HepG2 (cell line): ENCODE data around the gene GPR25. TPM values are rescaled to one million over a fixed set of nuclear protein-coding genes. Genes with fewer than 3 reads are reported as not detected.

Source experiments
- ASH2L ChIP-seq: fragments of 300-600, 200-600 bp; sonication (generic); IDR thresholded peaks from 2 replicates; pipeline ENCODE4 v1.7.0; 2017; ENCODE audit warnings: low read depth, mild to moderate bottlenecking, moderate library complexity, mixed read lengths, low read length; ENCODE audit not compliant: insufficient read length
- BHLHE40 ChIP-seq: IDR thresholded peaks from 2 replicates; pipeline ENCODE4 v1.6.1; 2011; ENCODE audit warnings: low read length, improper control_type of control experiment
- BRD4 ChIP-seq: sonication (generic); formaldehyde crosslinking; IDR thresholded peaks from 2 replicates; pipeline ENCODE4 v1.4.0; 2020; ENCODE audit warnings: missing genetic modification reagents
- CREM ChIP-seq, 2 experiments: sonication (generic) in 1 of 2; formaldehyde crosslinking in 1 of 2; IDR thresholded peaks; 2 replicates each; pipeline versions ENCODE4 v1.4.0 to v1.6.1; 2016 to 2020; ENCODE audit warnings: antibody characterized with exemption in 1 of 2, mild to moderate bottlenecking in 1 of 2, missing genetic modification reagents in 1 of 2
- ERF ChIP-seq: IDR thresholded peaks from 2 replicates; pipeline ENCODE4 v1.6.1; 2018; ENCODE audit warnings: missing biosample characterization, missing genetic modification reagents
- KLF6 ChIP-seq: IDR thresholded peaks from 2 replicates; pipeline ENCODE4 v1.8.0; 2016; ENCODE audit warnings: missing biosample characterization, missing genetic modification reagents
- PAXIP1 ChIP-seq: sonication (generic); formaldehyde crosslinking; conservative IDR thresholded peaks from 2 replicates; pipeline ENCODE4 v1.4.0; 2020; ENCODE audit warnings: mild to moderate bottlenecking, missing genetic modification reagents, moderate library complexity
- PCBP1 ChIP-seq: fragments of 200-400 bp; formaldehyde crosslinking; IDR thresholded peaks from 2 replicates; pipeline ENCODE4 v1.6.1; 2017; ENCODE audit warnings: mild to moderate bottlenecking, low read depth, low read length, borderline replicate concordance
- POLR2G ChIP-seq: fragments of 200-400 bp; formaldehyde crosslinking; IDR thresholded peaks from 2 replicates; pipeline ENCODE4 v1.6.1; 2018; ENCODE audit warnings: mild to moderate bottlenecking, low read depth, low read length, moderate library complexity
- RARA ChIP-seq: IDR thresholded peaks from 2 replicates; pipeline ENCODE4 v1.6.1; 2016; ENCODE audit warnings: missing genetic modification reagents, missing compliant biosample characterization
- RCOR2 ChIP-seq: IDR thresholded peaks from 2 replicates; pipeline ENCODE4 v1.6.1; 2016; ENCODE audit warnings: missing biosample characterization, missing genetic modification reagents
- SIN3A ChIP-seq: IDR thresholded peaks from 2 replicates; pipeline ENCODE4 v1.6.1; 2011; ENCODE audit warnings: low read depth, mild to moderate bottlenecking, control low read depth, low read length, borderline replicate concordance
- SMARCE1 ChIP-seq: fragments of 450-650 bp; IDR thresholded peaks from 2 replicates; pipeline ENCODE4 v1.6.1; 2017; ENCODE audit warnings: borderline replicate concordance
- SOX5 ChIP-seq: IDR thresholded peaks from 2 replicates; pipeline ENCODE4 v1.6.1; 2016; ENCODE audit warnings: borderline replicate concordance
- TARDBP ChIP-seq: sonication (generic); formaldehyde crosslinking; IDR thresholded peaks from 2 replicates; pipeline ENCODE4 v1.8.0; 2022; ENCODE audit warnings: mild to moderate bottlenecking, missing genetic modification reagents
- UBTF ChIP-seq: sonication (generic); formaldehyde crosslinking; IDR thresholded peaks from 2 replicates; pipeline ENCODE4 v1.4.0; 2020; ENCODE audit warnings: mild to moderate bottlenecking, missing genetic modification reagents
- ZNF549 ChIP-seq: sonication (generic); formaldehyde crosslinking; IDR thresholded peaks from 2 replicates; pipeline ENCODE4 v1.5.0; 2020; ENCODE audit warnings: missing genetic modification reagents
- ZNF788 ChIP-seq: sonication (generic); formaldehyde crosslinking; IDR thresholded peaks from 2 replicates; pipeline ENCODE4 v1.5.0; 2020; ENCODE audit warnings: mild to moderate bottlenecking, missing genetic modification reagents, borderline replicate concordance
- polyA plus RNA-seq, 8 experiments: library from polyadenylated mRNA; depleted of rRNA in 3 of 8; stranded (reverse) in 7 of 8; unstranded in 1 of 8; fragments of >200 nt; fragmentation: Illumina TruSeq in 4 of 8; extraction: Trizol in 4 of 8; gene quantifications; 2 replicates each; pipeline versions ENCODE4 v1.2.1 to v1.2.3, GENCODE V29; 2011 to 2016; ENCODE audit warnings: low read depth in 4 of 8, missing spikeins in 1 of 8, mixed read lengths in 1 of 8; ENCODE audit not compliant: insufficient read depth in 1 of 8
- total RNA-seq, 5 experiments: library from RNA; depleted of rRNA; stranded (reverse); fragments of >200 nt; fragmentation: Illumina TruSeq; extraction: Trizol; gene quantifications; 2 replicates each; pipeline ENCODE4 v1.2.3, GENCODE V29; 2016; ENCODE audit warnings: low read depth in 1 of 5
- TF ChIP-seq, protein P1 (sequence below): sonication (generic); formaldehyde crosslinking; IDR thresholded peaks from 2 replicates; pipeline ENCODE4 v1.4.0; 2020; ENCODE audit warnings: missing genetic modification reagents
- TF ChIP-seq, protein P2 (sequence below): IDR thresholded peaks from 2 replicates; pipeline ENCODE4 v1.6.1; 2016

GPR25 gene
- total and polyA plus RNA-seq, 2 of the 13 experiments (the other 11 are each of a cell fraction or from before 2014, with no cell fraction given), result not detected

- TF ChIP-seq ASH2L, result peak; percentile 89
- TF ChIP-seq PCBP1, result peak; percentile 79; the same call in 1 of the 2 replicates
- TF ChIP-seq TARDBP (CRISPR knock-in tag), result peak; percentile 90
- no peak for TF ChIP-seq ZNF549 (CRISPR knock-in tag)
- no peak; the same call in 1 of the 2 replicates for TF ChIP-seq SIN3A
- TF ChIP-seq POLR2G, result peak; percentile 67
- TF ChIP-seq, protein P1, sequence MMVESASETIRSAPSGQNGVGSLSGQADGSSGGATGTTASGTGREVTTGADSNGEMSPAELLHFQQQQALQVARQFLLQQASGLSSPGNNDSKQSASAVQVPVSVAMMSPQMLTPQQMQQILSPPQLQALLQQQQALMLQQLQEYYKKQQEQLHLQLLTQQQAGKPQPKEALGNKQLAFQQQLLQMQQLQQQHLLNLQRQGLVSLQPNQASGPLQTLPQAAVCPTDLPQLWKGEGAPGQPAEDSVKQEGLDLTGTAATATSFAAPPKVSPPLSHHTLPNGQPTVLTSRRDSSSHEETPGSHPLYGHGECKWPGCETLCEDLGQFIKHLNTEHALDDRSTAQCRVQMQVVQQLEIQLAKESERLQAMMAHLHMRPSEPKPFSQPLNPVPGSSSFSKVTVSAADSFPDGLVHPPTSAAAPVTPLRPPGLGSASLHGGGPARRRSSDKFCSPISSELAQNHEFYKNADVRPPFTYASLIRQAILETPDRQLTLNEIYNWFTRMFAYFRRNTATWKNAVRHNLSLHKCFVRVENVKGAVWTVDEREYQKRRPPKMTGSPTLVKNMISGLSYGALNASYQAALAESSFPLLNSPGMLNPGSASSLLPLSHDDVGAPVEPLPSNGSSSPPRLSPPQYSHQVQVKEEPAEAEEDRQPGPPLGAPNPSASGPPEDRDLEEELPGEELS (CRISPR knock-in tag), result peak; percentile 88
- peak; percentile 86 for TF ChIP-seq RARA (CRISPR knock-in tag)
- 0 out of 2 replicates have a peak, but pooled peaks have one; percentile 43 for TF ChIP-seq KLF6
- peak; percentile 85; the same call in 1 of the 2 replicates for TF ChIP-seq ZNF788 (CRISPR knock-in tag)
- no peak for TF ChIP-seq SMARCE1
- TF ChIP-seq SOX5 (CRISPR knock-in tag), result peak; percentile 77; the same call in 1 of the 2 replicates
- TF ChIP-seq PAXIP1 (CRISPR knock-in tag), result peak; percentile 94
- TF ChIP-seq, protein P2, sequence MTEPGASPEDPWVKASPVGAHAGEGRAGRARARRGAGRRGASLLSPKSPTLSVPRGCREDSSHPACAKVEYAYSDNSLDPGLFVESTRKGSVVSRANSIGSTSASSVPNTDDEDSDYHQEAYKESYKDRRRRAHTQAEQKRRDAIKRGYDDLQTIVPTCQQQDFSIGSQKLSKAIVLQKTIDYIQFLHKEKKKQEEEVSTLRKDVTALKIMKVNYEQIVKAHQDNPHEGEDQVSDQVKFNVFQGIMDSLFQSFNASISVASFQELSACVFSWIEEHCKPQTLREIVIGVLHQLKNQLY (CRISPR knock-in tag), result peak; percentile 67
- TF ChIP-seq BRD4 (CRISPR knock-in tag), result peak; percentile 60; the same call in 1 of the 2 replicates
- TF ChIP-seq UBTF (CRISPR knock-in tag), result peak; percentile 73
- TF ChIP-seq CREM (IDR thresholded peaks at IDR 0.05), result peak; percentile 81; the same call in 1 of the 2 replicates
- no peak for TF ChIP-seq CREM (CRISPR knock-in tag; IDR thresholded peaks at IDR 0.05)
- TF ChIP-seq BHLHE40, result 0 out of 2 replicates have a peak, but pooled peaks have one; percentile 26
- peak; percentile 86 for TF ChIP-seq ERF
- TF ChIP-seq RCOR2 (CRISPR knock-in tag), result peak; percentile 77
These were observed 23.9 kb downstream of the GPR25 start (continued) for GRCh38 chr1:200896531-200897196.
